GM11168 (cell line): Measurements from ENCODE around the gene CPLX1.

Source experiments
- in situ Hi-C: fragments of 300-500 bp; cut with MboI; formaldehyde crosslinking; loops from one replicate; pipeline ENCODE4 v1.12.0; 2022; ENCODE audit warnings: low sequenced_read_pairs; ENCODE audit not compliant: unreplicated experiment

CPLX1 gene

GRCh38 chr4:834368-835147, 8.6 kb upstream of the CPLX1 start:
- in situ Hi-C loops = no loop called here

GRCh38 chr4:833731-834367, 7.9 kb upstream of the CPLX1 start:
- in situ Hi-C loops = no loop called here

- in situ Hi-C loops = no loop called here
These were observed 7.2 kb upstream of the CPLX1 start for GRCh38 chr4:833156-833555.

DNA sequence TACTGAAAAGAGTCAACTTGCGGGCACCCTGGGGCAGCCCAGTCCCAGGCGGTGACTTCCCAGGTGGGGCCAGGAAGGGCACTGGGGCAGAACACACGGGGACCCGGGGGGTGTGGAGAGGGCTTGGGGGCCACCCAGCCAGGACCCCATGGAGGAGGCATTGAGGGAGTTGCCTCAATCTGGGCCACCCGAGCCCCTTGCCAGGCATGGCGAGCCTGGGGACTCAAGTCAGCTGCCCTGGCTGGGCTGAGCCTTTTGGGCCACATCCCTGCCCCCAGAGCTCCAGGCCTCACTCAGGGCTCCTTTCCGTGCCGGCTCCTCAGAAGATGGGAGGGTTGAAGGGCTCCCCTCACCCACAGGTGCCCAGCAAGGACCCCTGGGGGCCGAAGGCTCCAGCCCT, 6.6 kb upstream of the CPLX1 start:
- in situ Hi-C loops = no loop called here

DNA sequence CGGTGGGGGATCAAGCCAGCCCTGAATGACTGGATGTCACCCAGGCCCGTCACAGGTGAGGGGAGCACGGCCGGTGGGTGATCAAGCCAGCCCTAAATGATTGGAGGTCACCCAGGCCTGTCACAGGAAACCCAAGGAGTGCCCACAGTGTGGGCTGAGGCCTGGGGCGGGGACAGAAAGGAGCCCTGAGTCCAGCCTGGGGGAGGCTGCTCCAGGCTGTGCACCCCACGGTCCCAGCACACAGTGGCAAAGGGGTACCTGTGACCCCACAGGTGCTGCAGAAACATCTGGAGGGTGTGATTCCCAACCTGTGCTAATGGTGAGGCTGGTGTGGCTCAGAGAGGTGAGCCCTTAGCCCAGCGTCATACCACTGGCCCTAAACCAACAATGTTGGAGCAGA, 6.2 kb upstream of the CPLX1 start:
- in situ Hi-C loops = no loop called here

DNA sequence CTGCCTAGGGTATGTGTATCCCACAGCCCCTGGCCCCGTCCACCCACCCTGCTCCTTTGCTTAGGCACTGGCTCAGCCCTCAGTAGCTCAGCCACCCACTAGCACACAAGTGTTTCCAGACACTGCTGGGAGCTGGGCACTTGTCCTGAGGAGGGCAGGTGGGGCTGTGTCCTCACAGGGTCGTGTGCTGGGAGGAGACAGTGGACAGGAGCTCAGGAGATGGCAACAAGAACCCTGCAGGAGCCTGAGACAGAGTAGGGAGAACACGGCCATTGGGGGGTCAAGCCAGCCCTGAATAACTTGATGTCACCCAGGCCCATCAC, 5.5 kb upstream of the CPLX1 start:
- in situ Hi-C loops = no loop called here

- in situ Hi-C loops = no loop called here
These were observed 4.9 kb upstream of the CPLX1 start for GRCh38 chr4:830601-831482.

DNA sequence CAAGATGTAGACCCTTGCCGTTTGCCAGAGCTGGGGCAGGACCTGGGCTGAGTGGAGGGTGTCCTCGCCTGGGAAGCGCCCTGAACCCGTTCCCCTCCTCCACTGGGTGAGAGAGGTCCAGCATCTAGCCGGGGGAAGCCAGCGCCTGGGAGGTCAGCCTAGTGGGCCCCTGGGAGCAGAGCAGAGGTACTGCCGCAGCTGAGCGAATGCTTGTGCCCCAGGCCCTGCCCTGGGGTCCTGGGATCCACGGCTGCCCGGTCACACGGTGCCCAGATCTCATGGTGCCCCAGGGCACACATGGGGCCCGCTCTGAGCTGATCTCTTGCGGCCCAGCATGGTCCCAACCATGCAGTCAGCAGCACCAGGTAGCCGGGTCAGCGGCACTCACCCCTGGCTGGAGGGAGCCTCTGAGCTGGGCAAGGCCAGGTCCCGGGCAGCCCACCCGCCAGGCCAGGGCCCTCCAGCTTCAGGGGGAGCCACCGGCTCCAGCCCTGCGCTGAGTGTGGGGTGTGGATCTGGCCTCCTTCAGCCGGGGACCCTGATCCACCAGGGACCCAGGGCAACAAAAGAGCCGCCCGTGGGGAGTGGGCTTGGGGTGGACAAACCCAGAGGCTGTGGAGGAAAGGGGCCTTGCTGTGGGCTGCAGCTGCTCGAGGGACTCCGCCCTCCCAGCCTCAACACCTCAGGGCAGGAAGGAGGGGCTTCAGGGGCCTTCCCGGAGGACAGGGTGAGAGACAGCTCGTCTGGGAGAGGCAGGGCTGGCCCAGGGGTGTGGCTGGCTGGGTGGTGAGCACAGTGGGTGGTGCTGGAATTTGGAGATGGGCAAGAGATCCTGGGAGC, 4.1 kb upstream of the CPLX1 start:
- in situ Hi-C loops = no loop called here

GRCh38 chr4:829291-829690, 3.4 kb upstream of the CPLX1 start:
- in situ Hi-C loops = no loop called here

GRCh38 chr4:828641-829271, 2.8 kb upstream of the CPLX1 start:
- in situ Hi-C loops = no loop called here

DNA sequence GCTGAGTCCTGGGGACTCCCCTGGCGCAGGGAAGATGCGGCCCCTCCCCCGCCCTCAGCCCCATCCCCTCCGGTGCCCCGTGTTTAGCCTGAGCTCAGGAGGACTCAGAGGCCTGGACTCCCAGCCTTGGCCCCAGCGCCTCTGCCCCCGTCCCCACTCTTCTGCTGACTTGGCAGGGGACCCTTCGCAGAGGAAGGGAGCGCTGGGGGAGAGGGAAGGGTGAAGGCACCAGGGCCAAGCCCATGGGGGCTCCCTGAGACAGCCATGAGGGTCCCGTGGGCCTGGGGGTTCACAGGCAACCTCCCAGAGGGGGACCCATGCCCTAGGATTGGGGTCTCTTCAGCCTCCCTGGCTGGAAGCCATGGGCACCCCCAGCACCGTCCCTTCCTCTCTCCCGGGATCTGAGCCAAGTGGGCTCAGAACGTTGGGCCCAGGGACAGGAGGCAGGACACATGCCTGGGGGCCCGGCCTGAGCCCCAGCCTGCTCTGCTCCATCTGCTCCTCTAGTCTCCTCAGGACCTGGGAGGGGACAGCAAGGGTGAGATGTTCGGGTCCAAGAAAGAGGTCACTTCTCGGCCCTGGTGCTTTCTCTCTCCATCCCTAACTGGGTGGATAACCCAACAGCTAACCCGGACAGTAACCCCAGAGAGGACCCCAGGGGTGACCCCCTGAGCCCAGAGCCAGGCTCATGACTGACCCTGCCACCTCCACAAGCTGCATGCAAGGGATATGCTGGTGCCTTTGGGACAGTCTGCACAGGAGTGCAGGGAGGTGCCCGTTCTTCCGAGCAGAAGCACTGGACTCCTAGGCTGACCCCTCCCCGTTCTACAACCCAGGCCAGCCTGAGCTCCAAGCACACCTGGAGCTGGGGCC, 1.5 kb upstream of the CPLX1 start:
- in situ Hi-C loops = no loop called here

DNA sequence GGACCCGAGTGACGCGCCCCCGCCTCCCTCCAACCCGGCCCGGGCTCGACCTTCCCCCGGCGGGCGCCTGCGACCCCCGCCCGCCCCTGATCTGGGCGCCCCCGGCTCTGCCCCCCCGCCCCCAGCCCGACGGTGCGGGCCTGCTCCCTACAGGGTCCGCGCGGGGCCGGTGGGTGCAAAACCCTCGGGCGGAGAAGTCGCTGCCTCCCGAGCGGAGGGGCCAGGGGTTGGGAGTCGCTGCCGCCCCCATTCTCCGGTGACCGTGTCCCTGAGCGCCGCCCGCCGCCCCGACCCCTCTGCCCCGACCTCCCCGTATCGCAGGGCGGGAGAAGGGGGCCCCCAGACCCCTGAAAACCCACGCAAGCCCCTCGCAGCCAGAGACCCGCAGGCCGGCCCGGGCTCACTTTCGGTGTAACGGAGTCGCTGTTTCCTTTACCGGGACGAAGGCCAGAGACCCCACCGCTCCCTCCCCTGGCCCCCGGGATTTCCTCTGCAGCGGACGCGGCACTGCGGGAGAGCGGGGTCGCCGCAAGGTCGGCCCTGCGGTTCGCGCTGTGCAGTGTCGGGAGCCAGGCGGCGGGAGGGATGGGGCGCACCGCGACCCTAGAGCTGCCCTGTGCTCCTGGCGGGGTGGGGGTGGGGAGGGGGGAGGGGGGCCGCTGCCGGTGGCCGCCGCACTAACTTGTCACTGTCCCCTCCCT, 729 bp upstream of the CPLX1 start:
- in situ Hi-C loops = no loop called here

GRCh38 chr4:825063-825970, 612 bp downstream of the CPLX1 start:
- in situ Hi-C loops = no loop called here

DNA sequence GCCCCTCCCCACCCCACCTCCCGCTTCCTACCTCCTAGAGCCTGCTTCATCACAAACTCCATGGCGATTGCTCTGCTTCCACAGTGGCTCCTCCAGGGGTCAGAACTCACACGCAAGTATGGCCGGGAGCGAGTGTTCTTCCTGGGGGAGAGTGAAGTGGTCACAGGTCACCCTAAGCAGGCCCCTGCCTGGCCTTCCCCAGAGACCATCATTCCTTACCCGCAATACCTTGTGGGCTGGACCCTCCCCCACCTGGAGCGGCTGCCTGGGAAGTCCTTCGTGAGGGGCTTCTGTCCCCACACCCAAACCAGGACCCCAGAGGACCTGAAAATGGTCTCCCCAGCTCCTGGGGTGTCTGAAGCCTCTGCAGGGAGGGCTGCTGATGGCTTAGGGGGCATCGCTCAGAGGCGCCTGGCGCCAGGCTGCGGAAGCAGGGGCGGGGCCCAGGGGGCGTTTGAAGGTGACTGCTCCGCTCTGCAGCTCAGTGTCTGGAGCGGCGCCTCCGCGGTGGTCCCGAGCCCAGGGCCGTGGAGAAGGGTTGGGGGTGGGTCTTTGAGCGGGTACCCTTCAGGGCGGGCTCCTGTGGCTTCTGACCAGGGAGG, 1.4 kb downstream of the CPLX1 start:
- in situ Hi-C loops = no loop called here

DNA sequence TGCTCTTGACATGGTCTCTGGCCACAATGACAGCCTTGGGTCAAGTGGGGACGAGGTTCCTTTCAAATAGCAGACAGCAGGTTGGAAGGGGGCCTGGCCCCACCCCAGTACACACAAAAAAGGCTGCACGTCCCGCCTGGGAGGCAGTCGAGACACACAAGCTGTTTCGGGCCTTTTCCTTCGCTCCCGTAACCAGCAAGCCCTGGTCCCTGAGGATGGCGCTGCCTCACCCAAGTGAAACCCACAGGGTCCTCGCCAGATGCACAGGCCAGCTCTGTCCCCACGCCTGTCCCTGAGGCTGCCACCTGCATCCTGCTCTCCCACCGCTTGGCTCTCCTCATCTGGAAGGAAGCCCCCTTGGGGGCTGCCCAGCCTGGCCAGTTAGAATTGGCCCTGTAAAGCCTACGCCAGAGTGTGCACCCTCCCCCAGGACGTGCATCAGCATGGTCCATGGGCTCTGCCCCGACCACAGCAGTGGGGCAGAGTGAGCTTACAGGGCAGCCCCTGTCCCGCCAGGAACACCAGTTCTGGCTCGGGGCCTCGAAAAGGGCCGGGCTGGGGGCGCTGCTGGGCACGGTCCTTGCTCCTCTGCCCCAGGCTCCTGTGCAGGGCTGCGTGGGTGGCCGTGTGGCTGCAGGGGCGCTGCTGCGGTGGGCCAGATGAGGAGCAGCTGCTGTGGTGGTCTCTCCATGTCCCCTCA, 2.0 kb downstream of the CPLX1 start:
- in situ Hi-C loops = no loop called here

- in situ Hi-C loops = no loop called here
These were observed 2.7 kb downstream of the CPLX1 start for GRCh38 chr4:823176-823760.
